OCI-LY3 (cell line): ENCODE measurements around the gene ARMCX4.

Experiments
- H2AFZ ChIP-seq: fragments of 200-600, 300-600 bp; shearing (Covaris generic); 2 replicates; pipeline ENCODE4 v1.6.0; 2014; ENCODE audit warnings: antibody characterized with exemption, low read depth, low read length
- H3K27ac ChIP-seq: fragments of 200-600, 300-600 bp; sonication (generic); 2 replicates; pipeline ENCODE4 v1.5.1; 2014; ENCODE audit warnings: mild to moderate bottlenecking, low read length, moderate library complexity, mixed read lengths
- H3K27me3 ChIP-seq: fragments of 200-600, 300-600 bp; sonication (generic); 2 replicates; pipeline ENCODE4 v1.6.1; 2014; ENCODE audit warnings: low read depth, low read length, mixed read lengths
- H3K36me3 ChIP-seq: fragments of 200-600, 300-600 bp; sonication (generic); replicated peaks from 2 replicates; pipeline ENCODE3; 2014; ENCODE audit warnings: low read depth, low read length, mixed read lengths
- H3K4me1 ChIP-seq: fragments of 300-600, 200-600 bp; sonication (generic); 2 replicates; pipeline ENCODE4 v1.6.1; 2014; ENCODE audit warnings: low read length, mixed read lengths
- H3K4me2 ChIP-seq: fragments of 200-600, 300-600 bp; sonication (generic); 2 replicates; pipeline ENCODE4 v1.6.1; 2014; ENCODE audit warnings: low read length, mixed read lengths
- H3K4me3 ChIP-seq: fragments of 300-600, 200-600 bp; sonication (generic); 2 replicates; pipeline ENCODE4 v1.5.1; 2014; ENCODE audit warnings: antibody characterized with exemption, mild to moderate bottlenecking, low read length, moderate library complexity
- H3K79me2 ChIP-seq: fragments of 300-600, 200-600 bp; shearing (Covaris generic); 2 replicates; pipeline ENCODE4 v1.6.1; 2014; ENCODE audit warnings: mild to moderate bottlenecking, low read length, mixed read lengths
- H3K9ac ChIP-seq: fragments of 300-600, 200-600 bp; shearing (Covaris generic); 2 replicates; pipeline ENCODE4 v1.6.0; 2014; ENCODE audit warnings: mild to moderate bottlenecking, low read length, moderate library complexity
- H3K9me3 ChIP-seq: fragments of 200-600, 300-600 bp; shearing (Covaris generic); 2 replicates; pipeline ENCODE4 v1.6.1; 2014; ENCODE audit warnings: low read length, mixed read lengths; ENCODE audit not compliant: insufficient read depth
- H4K20me1 ChIP-seq: fragments of 200-600, 300-600 bp; sonication (generic); 2 replicates; pipeline ENCODE4 v1.6.1; 2016; ENCODE audit warnings: low read length, mixed read lengths; ENCODE audit not compliant: insufficient read depth
- EZH2phosphoT487 ChIP-seq: fragments of 200-600 bp; shearing (Covaris generic); IDR thresholded peaks from 2 replicates; pipeline ENCODE4 v1.6.1; 2018; ENCODE audit warnings: antibody characterized with exemption, mixed run types, low read depth
- TF ChIP-seq, protein P1 (sequence below): fragments of 200-600, 300-600 bp; sonication (generic); IDR thresholded peaks from 2 replicates; pipeline ENCODE4 v1.5.1; 2014; ENCODE audit warnings: antibody characterized with exemption, low read length, low read depth

ARMCX4 gene

GRCh38 chrX:101485212-101485949, at the start of gene ARMCX4:
ARMCX4 (plus strand) TSS chrX:101485456; CDS start chrX:101488590, 3,134 bp downstream.
- H3K27me3 ChIP-seq: no peaks in the 10 kb centered on the region
- H3K36me3 ChIP-seq: no peaks in the 10 kb centered on the region
- no peak for TF ChIP-seq EZH2phosphoT487
- TF ChIP-seq, protein P1, sequence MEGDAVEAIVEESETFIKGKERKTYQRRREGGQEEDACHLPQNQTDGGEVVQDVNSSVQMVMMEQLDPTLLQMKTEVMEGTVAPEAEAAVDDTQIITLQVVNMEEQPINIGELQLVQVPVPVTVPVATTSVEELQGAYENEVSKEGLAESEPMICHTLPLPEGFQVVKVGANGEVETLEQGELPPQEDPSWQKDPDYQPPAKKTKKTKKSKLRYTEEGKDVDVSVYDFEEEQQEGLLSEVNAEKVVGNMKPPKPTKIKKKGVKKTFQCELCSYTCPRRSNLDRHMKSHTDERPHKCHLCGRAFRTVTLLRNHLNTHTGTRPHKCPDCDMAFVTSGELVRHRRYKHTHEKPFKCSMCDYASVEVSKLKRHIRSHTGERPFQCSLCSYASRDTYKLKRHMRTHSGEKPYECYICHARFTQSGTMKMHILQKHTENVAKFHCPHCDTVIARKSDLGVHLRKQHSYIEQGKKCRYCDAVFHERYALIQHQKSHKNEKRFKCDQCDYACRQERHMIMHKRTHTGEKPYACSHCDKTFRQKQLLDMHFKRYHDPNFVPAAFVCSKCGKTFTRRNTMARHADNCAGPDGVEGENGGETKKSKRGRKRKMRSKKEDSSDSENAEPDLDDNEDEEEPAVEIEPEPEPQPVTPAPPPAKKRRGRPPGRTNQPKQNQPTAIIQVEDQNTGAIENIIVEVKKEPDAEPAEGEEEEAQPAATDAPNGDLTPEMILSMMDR: no peak
- no peaks in the 10 kb centered on the region for H3K79me2 ChIP-seq
- no peak within 1 kb of the TSS for H3K27ac ChIP-seq
- H3K4me2 ChIP-seq: no peak within 1 kb of the TSS
- H3K4me1 ChIP-seq: no peaks in the 10 kb centered on the region
- no peak within 1 kb of the TSS for H3K4me3 ChIP-seq
- H2AFZ ChIP-seq: no peak within 1 kb of the TSS
- H4K20me1 ChIP-seq: no peaks in the 10 kb centered on the region
- no peaks in the 10 kb centered on the region for H3K9me3 ChIP-seq
- H3K9ac ChIP-seq: no peak within 1 kb of the TSS

DNA sequence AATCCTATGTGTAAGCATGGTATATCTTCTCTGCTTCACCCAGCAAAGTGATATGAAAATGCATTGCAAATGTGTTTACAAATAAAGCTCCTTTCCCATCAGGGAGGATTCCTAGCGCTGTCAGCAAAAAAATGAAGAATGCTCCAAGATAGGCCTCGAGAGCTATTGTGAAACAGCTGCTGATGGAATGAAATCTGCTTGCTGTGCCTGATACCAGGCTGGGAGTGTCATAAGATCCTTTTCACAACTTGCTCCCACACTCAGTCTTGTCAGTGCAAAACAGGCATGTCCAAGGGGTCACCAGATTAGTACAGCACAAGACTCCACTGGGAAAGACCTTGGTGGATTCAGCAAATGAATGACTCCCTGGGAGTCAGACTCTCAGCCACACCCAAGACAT, 43.2 kb upstream of the ARMCX4 start:
- Histone ChIP-seq H3K9ac (no peak overlapping the region), H3K36me3 (no peaks in the 10 kb centered on the region), H3K27me3 (no peaks in the 10 kb centered on the region), H3K4me1 (no peaks in the 10 kb centered on the region), H2AFZ (no peak overlapping the region), H4K20me1 (no peaks in the 10 kb centered on the region), H3K4me3 (no peak overlapping the region), H3K9me3 (no peaks in the 10 kb centered on the region), H3K27ac (no peak overlapping the region), H3K79me2 (no peaks in the 10 kb centered on the region), H3K4me2 (no peak overlapping the region)
- TF ChIP-seq, protein P1: no peak
- TF ChIP-seq EZH2phosphoT487: no peak

GRCh38 chrX:101449279-101449678, 36.0 kb upstream of the ARMCX4 start:
- Histone ChIP-seq H3K4me2 (no peak overlapping the region), H3K36me3 (no peaks in the 10 kb centered on the region), H3K79me2 (no peaks in the 10 kb centered on the region), H3K4me1 (no peaks in the 10 kb centered on the region), H2AFZ (no peak overlapping the region), H3K9ac (no peak overlapping the region), H3K9me3 (no peaks in the 10 kb centered on the region), H3K27me3 (no peaks in the 10 kb centered on the region), H3K4me3 (no peak overlapping the region), H3K27ac (no peak overlapping the region), H4K20me1 (no peaks in the 10 kb centered on the region)
- TF ChIP-seq EZH2phosphoT487: no peak
- TF ChIP-seq, protein P1: no peak

- no peaks in the 10 kb centered on the region for H3K4me1 ChIP-seq
- no peak overlapping the region for H2AFZ ChIP-seq
- H4K20me1 ChIP-seq: no peaks in the 10 kb centered on the region
- TF ChIP-seq, protein P1: no peak
- TF ChIP-seq EZH2phosphoT487: no peak
- H3K27ac ChIP-seq: no peak overlapping the region
- H3K27me3 ChIP-seq: no peaks in the 10 kb centered on the region
- H3K79me2 ChIP-seq: no peaks in the 10 kb centered on the region
- H3K9me3 ChIP-seq: no peaks in the 10 kb centered on the region
- no peak overlapping the region for H3K9ac ChIP-seq
- H3K4me2 ChIP-seq: no peak overlapping the region
- no peak overlapping the region for H3K4me3 ChIP-seq
- H3K36me3 ChIP-seq: no peaks in the 10 kb centered on the region
Observed at GRCh38 chrX:101450085-101450484, 35.2 kb upstream of the ARMCX4 start.
